AG20443 (cell line): ENCODE data around the gene CDKN1B.

Experiments used
- DNase-seq: peaks from one replicate; pipeline ENCODE4 v3.0.0; 2012; ENCODE audit warnings: low spot score, mixed read lengths

Gene CDKN1B

GRCh38 chr12:12701457-12701856, 15.7 kb upstream of the CDKN1B start:
- no peak for DNase-seq

- peak; percentile 89 for DNase-seq
These were observed 12.5 kb upstream of the CDKN1B start for GRCh38 chr12:12704593-12705230.

- no peak for DNase-seq
These were observed 11.2 kb upstream of the CDKN1B start for GRCh38 chr12:12705838-12706520.

GRCh38 chr12:12713932-12714275, 3.3 kb upstream of the CDKN1B start:
- DNase-seq, result no peak

GRCh38 chr12:12714276-12715021, 2.7 kb upstream of the CDKN1B start:
- no peak for DNase-seq

- no peak for DNase-seq
These were observed 2.1 kb upstream of the CDKN1B start for GRCh38 chr12:12715128-12715458.

- no peak for DNase-seq
These were observed 1.6 kb upstream of the CDKN1B start for GRCh38 chr12:12715459-12716150.

GRCh38 chr12:12716151-12716792, 896 bp upstream of the CDKN1B start:
- DNase-seq, result no peak

- no peak for DNase-seq
These were observed 615 bp downstream of the CDKN1B start for GRCh38 chr12:12717586-12718380.

- DNase-seq, result no peak
These were observed 1.2 kb downstream of the CDKN1B start for GRCh38 chr12:12718381-12718759.

- DNase-seq, result no peak
These were observed 1.7 kb downstream of the CDKN1B start for GRCh38 chr12:12718853-12719252.

- DNase-seq, result no peak
These were observed 2.3 kb downstream of the CDKN1B start for GRCh38 chr12:12719496-12719895.

- no peak for DNase-seq
These were observed 2.9 kb downstream of the CDKN1B start for GRCh38 chr12:12720052-12720451.

- no peak for DNase-seq
These were observed 3.5 kb downstream of the CDKN1B start for GRCh38 chr12:12720672-12721161.

GRCh38 chr12:12721176-12721751, 4.1 kb downstream of the CDKN1B start:
- no peak for DNase-seq

GRCh38 chr12:12721814-12722434, 4.8 kb downstream of the CDKN1B start:
- no peak for DNase-seq

- no peak for DNase-seq
These were observed 5.4 kb downstream of the CDKN1B start for GRCh38 chr12:12722435-12723148.

GRCh38 chr12:12723149-12723680, 6.0 kb downstream of the CDKN1B start:
- DNase-seq, result no peak

GRCh38 chr12:12723681-12724420, 6.7 kb downstream of the CDKN1B start:
- no peak for DNase-seq
